ENCODE data around the gene LRRC63.
"Not testable (repeated sequence)": the region's sequence is repeated elsewhere in the genome, so short reads cannot be mapped to it uniquely, and the experiment has no call there.

LRRC63 gene

DNA sequence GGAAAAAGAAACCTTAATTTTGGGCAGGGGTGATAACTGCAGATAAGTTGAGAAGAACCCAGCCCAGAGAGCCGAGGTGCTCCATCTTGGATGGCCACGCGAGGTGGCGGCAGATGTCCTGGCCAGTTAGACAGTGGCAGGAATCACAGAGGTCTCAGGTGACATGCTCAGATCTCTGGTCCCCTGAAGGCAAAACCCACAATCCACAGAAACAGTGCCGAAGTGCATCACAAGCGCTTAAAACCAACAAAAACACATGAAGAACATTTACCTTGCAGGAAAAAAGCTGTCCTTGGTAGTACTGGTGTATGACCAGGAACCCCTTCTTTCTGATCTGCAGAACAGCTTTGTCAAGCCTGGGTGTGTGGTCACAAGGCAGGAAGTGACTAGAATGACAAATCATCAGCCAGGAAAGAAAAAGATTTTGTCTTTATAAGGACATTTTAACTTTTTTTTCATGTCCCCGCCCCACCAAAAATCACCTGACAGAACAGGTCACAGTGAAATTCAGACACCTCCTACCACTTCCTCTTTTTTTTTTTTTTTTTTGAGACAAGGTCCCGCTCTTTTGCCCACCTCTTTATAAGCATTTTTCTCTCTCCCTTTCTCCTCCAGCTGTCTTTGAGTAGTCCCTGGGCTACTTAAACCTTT is 29.8 kb upstream of the LRRC63 start, which contains the start of gene LCP1:
TSS of gene LCP1 (minus strand) at position 338 of the 651 bp plus-strand sequence. CDS start 22,515 bp downstream, outside the sequence.
- peak; percentile 43 for DNase-seq (ENCODE audit: low read depth)

GRCh38 chr13:46182491-46182877 is 29.2 kb upstream of the LRRC63 start:
- no peak for DNase-seq (ENCODE audit: low read depth)

DNA sequence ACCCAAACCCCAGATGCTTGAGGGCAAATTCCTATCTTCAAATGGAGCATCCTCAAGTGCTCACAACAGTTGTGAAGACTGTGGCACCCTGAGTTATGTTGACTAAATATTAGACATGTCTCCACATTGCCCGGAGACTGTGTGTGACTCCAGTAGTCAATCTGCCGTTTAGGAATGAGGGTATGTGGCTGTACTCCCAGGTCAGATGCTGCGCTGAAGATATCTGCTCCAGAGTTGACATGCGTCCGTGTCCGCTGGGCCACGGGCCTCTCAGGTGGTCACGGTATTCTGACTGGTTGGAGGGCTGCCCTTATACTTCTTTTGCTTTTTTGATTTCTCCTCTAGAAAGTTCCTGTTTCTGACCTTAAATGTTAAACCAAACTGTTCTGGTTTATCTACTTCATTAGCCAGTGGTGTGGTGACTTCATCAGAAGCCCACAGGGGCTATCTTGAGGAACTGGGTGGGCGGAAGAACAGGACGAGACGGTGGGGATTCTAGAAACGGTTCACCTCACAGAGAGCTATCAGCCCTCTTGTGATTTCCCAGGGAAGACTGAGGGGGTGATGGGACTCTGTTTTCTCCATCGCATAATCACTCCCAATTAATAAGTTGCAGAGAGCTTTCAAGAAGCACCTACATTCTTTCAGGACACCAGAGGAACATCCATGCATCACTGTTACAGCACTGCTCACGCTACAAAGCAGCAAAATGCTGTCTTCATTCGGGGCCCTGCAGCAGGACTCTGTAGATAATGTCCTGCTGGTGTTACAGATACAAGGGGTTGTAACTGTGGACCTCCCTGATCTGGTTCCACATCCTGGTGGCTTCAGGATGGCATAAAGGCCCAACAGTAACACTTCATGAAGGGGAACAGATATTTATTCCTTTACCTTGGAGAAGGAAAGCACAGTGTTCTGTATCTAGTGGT is 28.4 kb upstream of the LRRC63 start:
- DNase-seq (ENCODE audit: low read depth): no peak

DNA sequence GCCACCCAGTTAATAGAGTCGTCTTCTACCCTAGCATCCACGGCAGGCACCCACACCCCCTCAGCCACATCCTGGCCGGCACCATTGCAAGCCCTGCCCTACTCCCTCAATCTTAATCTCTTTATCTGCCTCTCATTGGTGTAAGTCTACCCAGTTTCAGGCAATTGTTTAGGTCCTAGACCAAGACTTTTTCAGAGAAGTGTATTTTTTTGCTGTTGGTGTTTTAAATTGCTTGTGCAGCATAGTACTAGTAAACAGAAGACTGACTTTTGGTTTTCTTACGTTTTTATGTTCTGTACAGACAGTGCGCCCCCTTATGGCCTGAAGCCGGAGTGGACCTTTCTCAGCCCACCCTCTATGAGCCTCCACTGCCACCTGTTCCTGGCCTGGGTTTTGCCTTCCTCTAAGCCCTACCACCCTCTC is 27.4 kb upstream of the LRRC63 start:
- peak; percentile 63 for DNase-seq (ENCODE audit: low read depth)

DNA sequence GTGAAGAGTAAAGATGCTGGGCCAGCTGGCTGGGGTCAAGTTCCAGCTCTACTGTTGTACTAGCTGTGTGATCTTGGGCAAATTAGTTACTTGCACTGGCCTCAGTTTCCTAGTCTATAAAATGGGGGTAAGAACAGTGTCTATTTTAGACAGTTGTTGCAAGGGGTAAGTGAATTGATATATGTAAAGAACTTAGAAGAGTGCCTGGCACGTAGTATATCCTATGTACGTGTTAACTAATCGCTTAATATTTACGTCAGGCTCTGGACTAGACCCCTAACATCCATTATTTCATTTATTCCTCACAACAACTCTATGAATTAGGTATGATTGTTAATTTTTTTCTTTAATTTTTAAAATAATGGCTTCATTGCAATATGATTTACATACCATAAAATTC is 26.1 kb upstream of the LRRC63 start:
- no peak for DNase-seq (ENCODE audit: low read depth)

- DNase-seq (ENCODE audit: low read depth): no peak
Measured at GRCh38 chr13:46192412-46192811, 19.3 kb upstream of the LRRC63 start.

DNA sequence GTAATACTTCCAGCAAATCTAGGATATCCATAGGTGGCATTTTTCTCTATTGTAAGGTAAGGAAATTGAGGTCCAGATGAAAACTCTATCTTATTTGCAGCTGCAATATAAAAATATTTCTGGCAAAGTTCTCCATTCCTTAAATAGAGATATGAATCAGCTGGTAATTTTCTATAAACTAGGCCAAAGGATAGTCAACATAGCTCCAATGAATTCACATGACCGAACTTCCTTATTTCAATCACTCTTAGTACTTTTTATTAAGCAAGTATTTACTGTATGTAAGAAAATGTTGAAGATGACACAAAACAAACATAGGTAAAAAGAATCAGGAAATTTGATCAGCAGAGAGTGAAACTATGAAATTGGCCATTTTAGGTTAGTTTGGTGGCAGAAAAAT is 16.7 kb upstream of the LRRC63 start:
- no peak for DNase-seq (ENCODE audit: low read depth)

DNA sequence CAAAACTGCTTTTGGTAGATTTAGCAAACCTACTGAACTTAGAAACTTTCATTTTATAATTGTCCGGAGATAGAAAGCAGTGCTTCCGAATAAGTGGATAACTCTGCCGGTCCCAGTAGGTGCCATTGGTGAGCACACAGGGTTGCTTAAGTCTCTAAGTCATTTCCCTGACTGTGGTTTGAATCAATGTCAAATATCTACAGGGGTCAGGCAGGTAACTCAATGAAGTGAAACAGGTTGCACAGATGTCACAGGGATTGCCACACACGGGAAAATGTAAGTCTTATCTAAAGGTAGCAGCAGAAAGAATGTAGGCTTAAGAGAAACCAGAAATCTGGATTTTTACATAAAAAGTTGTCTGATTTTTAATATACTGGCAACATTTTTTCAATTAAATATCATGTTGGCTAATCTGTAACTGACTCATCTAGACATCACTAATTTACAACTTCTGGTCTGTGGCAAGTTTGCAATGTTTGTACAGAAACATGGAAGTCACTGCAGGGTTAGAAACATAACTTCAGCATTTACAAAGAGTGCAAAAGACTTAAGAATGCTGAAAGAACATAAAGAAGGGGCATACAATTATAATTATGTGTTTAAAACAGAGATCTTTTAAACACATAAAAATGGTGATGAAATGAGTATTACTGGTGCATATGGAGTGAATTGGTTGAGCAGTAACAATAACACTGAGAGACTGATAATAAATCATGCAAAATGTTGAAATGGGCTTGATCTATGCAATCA is 14.3 kb upstream of the LRRC63 start:
- no peak for DNase-seq (ENCODE audit: low read depth)

DNA sequence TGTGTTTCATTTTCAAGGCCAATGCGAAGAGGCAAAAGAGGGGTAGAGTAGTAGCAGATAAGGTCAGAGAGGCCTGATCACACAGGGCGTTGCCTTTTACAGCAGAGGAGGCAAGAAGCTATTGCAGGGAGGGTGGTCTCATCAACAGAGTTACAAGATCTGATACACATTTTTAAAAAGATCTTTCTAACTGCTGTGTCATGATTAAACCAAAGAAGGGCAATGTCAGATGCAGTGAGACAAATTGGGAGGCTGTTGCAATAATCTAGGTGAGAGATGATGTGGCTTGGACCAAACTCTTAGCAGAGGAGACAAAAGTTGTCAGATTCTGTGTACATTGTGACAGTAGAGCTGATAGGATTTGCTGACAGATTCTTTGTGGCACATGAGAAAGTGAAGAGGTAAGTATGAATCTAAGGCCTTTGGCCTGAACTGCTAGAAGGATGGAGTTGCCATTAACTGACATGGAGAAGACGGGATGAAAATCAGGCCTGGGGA is 13.0 kb upstream of the LRRC63 start:
- no peak for DNase-seq (ENCODE audit: low read depth)

DNA sequence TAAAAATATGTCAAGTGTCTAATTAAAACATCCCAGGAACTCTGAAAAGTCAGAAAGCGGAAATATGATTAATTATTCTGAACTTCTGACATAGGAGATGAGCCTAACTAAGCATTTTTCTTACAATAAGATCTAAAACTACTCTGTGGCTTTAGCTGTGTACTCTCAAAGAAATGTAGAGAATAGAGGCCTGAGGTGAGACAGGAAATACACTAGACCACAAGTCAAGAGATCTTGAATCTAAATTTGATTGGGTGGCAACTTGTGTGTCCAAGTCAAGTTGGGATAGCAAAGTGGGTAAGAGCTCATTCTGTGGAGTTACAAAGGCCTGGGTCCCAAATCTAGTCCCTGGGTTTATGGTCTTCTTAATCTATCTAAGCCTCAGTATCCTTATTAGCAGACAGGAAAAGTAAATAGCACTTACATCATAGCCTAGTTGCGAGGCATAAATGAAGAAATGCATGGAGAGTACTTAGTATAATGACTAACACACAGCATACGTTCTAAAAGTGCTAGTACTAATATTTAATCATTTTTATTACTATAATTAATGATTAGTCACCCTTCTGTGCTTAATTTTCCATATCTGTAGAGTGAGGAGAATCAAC is 9.4 kb upstream of the LRRC63 start:
- DNase-seq (ENCODE audit: low read depth): no peak

GRCh38 chr13:46202966-46203365 is 8.8 kb upstream of the LRRC63 start:
- no peak for DNase-seq (ENCODE audit: low read depth)

GRCh38 chr13:46206143-46206542 is 5.6 kb upstream of the LRRC63 start:
- DNase-seq (ENCODE audit: low read depth): no peak

- DNase-seq (ENCODE audit: low read depth): no peak
Measured at GRCh38 chr13:46207828-46208227, 3.9 kb upstream of the LRRC63 start.

DNA sequence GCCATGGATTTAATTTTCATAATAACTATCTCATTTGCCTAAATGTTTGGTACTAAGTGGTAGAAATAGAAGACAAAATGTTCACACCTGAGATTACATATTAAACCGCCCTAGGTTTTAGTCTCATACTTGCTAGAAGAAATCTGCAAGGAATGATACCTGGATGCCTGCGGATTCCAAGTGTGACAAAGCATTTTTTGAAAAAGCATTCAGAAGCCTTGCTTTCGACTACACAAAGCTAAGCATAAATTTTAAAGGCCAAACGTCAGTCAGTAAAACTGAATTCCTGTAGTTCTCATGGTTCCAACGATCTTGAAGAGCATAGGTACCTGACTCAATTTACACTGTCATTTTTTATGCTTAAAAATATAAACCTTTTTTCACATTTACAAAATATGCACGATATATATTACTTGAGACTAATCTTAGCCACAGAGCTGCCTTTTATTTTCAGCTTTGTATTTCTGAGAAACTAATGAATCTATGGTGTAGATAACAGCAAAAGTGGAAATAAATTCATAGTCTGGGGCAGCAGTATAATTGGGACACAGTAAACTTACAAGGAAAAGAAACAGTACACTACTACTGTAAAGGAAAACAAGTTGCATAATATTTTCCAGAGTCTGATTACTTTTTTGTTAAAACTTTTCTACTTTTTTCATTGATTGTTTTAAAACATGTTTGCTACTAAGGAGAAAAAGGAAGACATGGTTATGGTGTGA is 1.2 kb upstream of the LRRC63 start:
- DNase-seq (ENCODE audit: low read depth): no peak

- no peak for DNase-seq (ENCODE audit: low read depth)
Measured at GRCh38 chr13:46211116-46211482, 629 bp upstream of the LRRC63 start.

- DNase-seq (ENCODE audit: low read depth): no peak
Measured at GRCh38 chr13:46213242-46213641, 1.5 kb downstream of the LRRC63 start.

- not testable (repeated sequence) for DNase-seq (ENCODE audit: low read depth)
Measured at GRCh38 chr13:46214741-46215140, 3.0 kb downstream of the LRRC63 start.

- DNase-seq (ENCODE audit: low read depth): not testable (repeated sequence)
Measured at GRCh38 chr13:46220234-46220633, 8.5 kb downstream of the LRRC63 start.

DNA sequence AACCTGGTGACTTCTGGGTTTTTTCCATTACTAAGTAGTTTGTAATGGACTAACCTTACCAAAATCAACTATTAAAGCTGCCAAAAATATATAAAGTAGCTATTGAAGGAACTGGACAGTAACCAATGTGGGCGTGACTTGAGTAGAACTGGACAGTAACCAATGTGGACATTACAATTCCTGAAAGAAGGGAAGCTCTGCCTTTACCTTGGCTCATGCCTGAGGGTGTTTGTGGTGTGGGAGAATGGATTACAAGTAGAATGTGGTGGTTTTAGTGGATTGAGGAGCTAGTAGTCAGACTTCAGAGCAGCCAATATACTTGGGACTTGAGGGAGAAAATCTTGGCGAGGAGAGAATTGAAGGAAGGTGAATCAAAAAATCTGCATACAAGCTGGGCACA is 17.5 kb downstream of the LRRC63 start:
- DNase-seq (ENCODE audit: low read depth): no peak

GRCh38 chr13:46232281-46232680 is 20.6 kb downstream of the LRRC63 start:
- no peak for DNase-seq (ENCODE audit: low read depth)

DNA sequence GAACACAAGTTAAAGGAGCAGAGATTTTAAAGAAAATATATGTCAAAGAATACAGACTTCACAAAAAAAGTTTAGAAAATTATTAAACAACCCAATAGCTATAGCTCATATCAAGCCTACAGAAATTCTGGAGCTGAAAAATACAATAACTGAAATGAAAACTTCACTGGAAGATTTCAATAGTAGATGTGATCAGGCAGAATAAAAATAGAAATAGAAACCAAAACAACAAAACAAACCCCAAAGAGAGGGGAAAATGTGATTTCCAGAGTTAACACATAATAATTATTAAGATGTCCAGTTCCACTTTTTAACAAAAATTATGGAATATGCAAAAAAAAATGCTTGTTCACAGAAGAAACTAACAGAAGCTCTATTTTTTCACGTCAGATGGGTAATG is 23.6 kb downstream of the LRRC63 start:
- no peak for DNase-seq (ENCODE audit: low read depth)
